NCI-H187 treated with DMSO at 0.1 percent for 48 hours (cell line): Measurements from ENCODE around the gene NAALADL2.
"Not testable (repeated sequence)": the region's sequence is repeated elsewhere in the genome, so short reads cannot be mapped to it uniquely, and the experiment has no call there.

ENCODE experiments used
- DNase-seq: peaks from one replicate; lab custom pipeline; 2025; lab: John Stamatoyannopoulos, UW

NAALADL2 gene

GRCh38 chr3:175073219-175073905 is 214.2 kb downstream of the NAALADL2 start:
- DNase-seq: no peak

DNA sequence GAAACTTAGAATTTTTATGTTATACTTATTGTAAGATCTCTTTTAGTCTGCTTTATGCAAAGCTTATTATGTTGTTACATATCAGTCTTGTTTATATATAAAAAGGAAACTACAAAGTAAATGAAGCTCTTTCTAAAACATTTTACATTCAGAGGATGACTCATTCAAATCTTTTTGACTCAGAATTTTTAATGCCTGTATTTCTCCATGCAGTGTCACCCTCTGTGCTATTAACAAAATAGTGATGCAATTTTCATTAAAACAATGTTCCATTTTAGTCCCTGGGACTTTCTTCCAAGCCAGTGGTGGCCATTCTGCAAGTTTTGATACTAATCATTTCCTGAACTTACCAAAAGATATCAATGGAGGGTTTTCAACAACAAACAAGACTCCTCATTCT is 216.1 kb downstream of the NAALADL2 start:
- no peak for DNase-seq

GRCh38 chr3:175077216-175077615 is 218.1 kb downstream of the NAALADL2 start:
- no peak for DNase-seq

- DNase-seq: no peak
Measured at GRCh38 chr3:175082631-175083030, 223.5 kb downstream of the NAALADL2 start.

DNA sequence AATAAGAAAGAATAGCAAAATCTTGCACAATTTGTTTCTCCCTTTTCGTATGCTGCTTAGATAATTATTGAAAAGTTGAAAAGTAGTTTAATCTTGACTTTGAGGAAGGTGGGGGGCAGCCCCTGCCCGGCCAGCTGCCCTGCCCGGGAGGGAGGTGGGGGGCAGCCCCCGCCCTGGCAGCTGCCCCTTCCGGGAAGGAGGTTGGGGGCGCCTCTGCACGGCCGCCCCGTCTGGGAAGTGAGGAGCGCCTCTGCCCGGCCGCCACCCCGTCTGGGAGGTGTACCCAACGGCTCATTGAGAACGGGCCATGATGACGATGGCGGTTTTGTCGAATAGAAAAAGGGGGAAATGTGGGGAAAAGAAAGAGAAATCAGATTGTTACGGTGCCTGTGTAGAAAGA is 228.0 kb downstream of the NAALADL2 start:
- not testable (repeated sequence) for DNase-seq

- no peak for DNase-seq
Measured at GRCh38 chr3:175088766-175089380, 229.7 kb downstream of the NAALADL2 start.

DNA sequence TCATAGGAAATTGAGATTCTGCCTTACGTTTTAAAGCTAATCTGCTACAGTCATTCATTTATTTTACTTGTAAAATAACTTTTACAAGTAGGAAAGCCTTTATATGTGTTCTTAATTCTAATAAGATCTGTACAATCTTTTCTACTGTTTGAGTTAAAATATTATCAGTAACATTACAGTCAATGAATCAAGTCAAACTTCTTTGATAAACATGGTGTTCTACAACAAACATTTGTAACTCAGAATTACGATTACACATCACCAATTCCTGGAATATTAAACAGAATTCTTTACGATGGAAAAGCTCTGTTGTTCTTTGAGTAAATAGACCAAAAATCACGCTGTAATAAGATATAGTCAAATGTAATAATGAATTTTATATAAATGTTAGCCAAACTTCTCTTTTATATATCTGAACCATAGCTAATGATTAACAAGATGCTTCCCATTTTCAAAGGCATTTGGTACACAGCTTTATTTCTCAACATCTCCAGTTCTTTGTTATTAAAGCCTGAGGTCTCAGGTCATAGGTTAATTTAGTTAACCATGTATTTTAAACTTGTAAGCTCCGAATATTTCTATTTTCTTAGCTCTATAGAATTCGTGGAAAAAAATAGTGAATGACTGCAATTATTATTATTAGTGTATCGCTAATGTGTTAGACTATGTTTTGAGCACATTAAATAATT is 232.4 kb downstream of the NAALADL2 start:
- DNase-seq: no peak

DNA sequence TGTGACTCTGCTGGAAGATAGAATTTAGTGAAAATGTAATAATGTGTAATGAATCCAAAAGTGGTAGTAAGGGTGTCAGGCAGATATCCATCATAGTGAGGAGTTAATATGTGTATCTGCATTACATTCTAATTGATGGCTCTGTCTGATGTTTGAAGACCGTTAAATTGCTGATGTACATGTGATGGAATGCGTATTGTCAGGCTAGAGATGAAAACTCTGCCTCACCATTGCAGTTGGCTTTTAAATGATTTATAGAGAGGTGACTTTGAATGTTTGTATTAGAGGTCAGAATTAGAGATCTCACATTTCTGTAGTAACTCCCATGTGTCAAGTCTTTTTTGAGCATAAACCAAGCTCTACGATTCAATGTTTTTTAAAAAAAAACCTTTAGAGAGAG is 234.6 kb downstream of the NAALADL2 start:
- DNase-seq: no peak

DNA sequence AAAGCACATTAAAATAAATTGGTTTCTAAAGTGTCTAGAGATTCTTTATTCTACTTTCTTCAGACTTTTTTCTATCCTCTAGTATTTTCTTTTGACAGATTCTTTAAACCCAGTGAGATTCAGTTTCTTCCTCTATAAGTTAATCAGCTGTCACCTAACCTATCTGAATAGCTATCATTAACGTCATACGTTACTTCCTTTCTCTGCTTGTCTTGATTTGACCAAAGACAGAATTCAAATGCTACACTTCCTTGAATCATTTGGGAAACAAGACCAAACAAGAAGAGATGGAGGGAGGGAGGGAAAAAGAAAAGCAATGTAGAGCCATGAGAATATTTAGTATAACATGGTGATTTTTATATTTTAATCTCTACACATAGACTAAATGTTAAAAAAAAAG is 235.2 kb downstream of the NAALADL2 start:
- DNase-seq: no peak

DNA sequence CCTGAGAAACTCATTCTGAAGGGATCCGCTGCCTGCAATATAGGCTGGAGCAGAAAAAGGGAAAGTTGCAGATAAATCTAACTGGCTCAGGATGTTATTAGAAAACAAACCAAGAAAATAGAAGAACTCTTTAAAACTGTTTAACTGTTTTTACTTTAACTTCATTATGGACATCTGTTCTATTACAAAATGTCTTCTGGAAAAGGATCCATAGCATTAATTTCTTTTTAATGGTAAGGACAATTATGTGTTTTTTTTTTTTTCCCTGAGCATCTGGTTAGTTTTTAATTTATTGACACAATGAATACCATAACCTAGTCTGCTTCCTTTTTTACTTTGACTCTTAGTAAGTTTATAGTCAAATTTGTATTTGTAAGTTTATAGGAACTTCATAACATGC is 239.5 kb downstream of the NAALADL2 start:
- no peak for DNase-seq

GRCh38 chr3:175102161-175102560 is 243.0 kb downstream of the NAALADL2 start:
- DNase-seq: no peak

- DNase-seq: no peak
Measured at GRCh38 chr3:175103298-175103697, 244.2 kb downstream of the NAALADL2 start.

GRCh38 chr3:175105066-175105465 is 245.9 kb downstream of the NAALADL2 start:
- DNase-seq: no peak

- DNase-seq: no peak
Measured at GRCh38 chr3:175107231-175107630, 248.1 kb downstream of the NAALADL2 start.

GRCh38 chr3:175107995-175108394 is 248.9 kb downstream of the NAALADL2 start:
- no peak for DNase-seq

- DNase-seq: no peak
Measured at GRCh38 chr3:175108613-175109151, 249.5 kb downstream of the NAALADL2 start.

DNA sequence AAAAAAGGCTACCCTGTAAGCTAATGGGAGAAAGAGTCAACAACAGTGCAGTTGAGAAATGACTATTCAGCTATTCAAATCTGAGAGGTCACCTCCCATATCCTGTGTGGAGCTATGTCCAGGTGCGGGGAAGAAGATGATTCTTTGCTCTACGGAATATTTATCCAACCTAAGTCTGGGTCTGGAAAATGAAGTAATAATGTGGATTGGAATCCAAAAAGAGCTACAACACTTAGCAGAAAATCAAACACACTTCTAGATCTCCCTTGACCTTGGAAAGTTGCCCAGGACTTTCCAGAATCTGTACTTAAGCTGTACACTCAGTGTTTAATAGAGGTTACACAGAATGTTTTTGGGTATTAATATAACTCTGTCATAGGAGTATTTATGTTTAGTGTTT is 251.9 kb downstream of the NAALADL2 start:
- DNase-seq: no peak

DNA sequence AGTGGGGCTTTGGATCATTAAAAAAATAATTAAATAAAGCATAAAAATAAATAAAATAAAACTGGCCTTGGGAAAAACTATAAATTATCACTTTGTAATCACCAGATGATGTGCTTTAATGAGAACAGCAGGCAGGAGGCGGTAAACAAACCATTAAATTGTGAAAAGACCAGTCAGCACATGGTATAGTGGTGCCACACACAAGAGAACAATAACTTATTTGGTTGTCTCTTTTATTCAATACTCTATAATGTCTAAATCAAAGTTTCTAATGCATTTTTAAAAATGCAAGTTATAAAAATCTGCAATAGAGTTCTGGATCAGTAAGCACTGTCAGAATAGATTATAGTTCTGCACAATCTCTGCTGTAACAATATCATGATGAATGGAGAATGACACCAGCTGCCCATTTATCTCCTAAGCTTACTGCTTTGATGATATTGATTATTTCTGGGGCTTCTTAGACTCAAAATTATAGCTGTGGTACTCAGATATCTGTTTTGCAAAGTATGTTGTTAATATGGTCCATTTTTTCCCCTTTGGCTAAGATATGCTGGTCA is 259.3 kb downstream of the NAALADL2 start:
- no peak for DNase-seq

DNA sequence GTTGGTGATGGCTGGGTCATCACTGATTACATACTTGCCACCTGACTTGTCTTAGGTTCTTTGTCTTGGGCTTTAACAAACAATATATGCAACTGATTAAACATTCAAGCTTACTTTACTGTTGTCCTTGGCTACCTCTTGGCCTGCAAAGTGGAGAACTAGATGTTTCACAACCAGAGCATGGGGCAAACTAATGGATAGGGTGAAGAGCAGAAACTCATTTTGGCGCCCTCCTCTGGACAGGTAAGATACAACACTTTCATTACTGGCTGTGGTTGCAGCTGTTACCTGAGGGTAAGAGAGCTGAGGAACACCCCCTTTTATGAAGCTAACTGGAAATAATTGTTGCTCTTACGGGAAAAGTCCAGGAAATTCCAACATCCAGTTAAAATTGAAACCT is 262.1 kb downstream of the NAALADL2 start:
- DNase-seq: no peak

- no peak for DNase-seq
Measured at GRCh38 chr3:175127075-175127662, 268.0 kb downstream of the NAALADL2 start.

DNA sequence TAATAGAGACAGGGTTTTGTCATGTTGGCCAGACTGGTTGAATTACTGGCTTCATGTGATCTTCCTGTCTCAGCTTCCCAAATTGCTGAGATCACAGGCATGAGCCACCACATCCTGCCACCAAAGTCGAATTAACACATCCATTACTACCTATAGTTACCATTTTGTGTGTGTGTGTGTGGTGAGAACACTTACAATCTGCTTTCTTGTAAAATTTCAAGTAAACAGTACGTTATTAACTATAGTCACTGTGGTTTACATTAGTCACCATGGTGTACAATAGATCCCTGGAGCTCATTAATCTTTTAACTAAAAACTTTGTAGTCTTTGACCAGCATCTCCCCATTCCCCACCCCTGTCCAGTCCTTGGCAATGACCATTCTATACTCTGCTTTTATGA is 270.0 kb downstream of the NAALADL2 start:
- no peak for DNase-seq

- DNase-seq: no peak
Measured at GRCh38 chr3:175129571-175129970, 270.4 kb downstream of the NAALADL2 start.
